Stimulated activated CD4-positive, alpha-beta T cell treated with anti-CD3 and anti-CD28 coated beads, Interleukin-12 subunit alpha, Interleukin-12 subunit beta, amount 100 ng/mL, for 48 hours (primary cell): ENCODE measurements around the gene WDSUB1.

Experiments
- DNase-seq, 3 donors: peaks; one replicate each; pipeline ENCODE4 v3.0.0-alpha.2; 2020; ENCODE audit warnings: low read depth in 2 of 3, low spot score in 1 of 3

WDSUB1 gene, protein sequence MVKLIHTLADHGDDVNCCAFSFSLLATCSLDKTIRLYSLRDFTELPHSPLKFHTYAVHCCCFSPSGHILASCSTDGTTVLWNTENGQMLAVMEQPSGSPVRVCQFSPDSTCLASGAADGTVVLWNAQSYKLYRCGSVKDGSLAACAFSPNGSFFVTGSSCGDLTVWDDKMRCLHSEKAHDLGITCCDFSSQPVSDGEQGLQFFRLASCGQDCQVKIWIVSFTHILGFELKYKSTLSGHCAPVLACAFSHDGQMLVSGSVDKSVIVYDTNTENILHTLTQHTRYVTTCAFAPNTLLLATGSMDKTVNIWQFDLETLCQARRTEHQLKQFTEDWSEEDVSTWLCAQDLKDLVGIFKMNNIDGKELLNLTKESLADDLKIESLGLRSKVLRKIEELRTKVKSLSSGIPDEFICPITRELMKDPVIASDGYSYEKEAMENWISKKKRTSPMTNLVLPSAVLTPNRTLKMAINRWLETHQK

DNA sequence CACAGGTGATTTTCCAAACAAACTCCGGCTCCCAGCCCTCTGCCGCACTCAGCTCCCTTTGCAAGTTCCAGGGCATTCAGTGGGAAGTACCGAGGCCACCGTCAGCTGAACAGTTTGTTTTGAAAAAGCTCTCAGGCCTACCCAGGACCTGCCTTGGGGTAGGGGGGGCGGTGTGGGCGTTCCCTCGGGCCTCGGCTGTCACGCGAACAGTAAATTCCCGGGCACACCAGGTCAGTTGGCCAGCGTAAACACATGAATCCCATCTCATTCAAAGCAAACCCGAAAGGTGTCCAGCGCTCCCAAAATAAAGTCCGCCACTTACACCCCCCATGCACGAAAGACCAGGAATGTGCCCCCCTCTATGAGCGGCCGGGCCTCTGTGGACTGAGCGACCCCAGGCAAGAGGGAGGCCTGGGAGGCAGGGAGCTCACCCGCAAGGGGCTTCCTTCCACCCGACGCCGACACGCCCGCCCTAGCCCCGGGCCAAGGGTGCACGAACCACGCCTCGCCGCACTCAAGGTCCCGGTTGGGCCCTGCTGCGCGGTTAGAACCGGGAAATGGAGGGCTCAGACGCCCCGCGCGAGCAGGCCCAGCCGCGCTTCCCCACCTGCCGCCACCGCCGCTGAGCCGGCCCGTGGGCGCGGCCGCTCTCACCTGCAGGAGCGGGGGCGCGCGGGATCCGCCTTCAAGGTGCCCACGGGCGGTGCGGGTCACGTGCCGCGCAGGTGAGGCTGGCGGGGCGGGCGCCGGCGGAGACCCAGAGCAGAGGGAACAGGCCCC, at the start of gene WDSUB1:
Gene WDSUB1 (minus strand): TSS at position 775 of the 780 bp plus-strand sequence. CDS start 3,634 bp downstream, outside the sequence.
- DNase-seq = peak in 2 of 3 donors; percentile 8 to 36

DNA sequence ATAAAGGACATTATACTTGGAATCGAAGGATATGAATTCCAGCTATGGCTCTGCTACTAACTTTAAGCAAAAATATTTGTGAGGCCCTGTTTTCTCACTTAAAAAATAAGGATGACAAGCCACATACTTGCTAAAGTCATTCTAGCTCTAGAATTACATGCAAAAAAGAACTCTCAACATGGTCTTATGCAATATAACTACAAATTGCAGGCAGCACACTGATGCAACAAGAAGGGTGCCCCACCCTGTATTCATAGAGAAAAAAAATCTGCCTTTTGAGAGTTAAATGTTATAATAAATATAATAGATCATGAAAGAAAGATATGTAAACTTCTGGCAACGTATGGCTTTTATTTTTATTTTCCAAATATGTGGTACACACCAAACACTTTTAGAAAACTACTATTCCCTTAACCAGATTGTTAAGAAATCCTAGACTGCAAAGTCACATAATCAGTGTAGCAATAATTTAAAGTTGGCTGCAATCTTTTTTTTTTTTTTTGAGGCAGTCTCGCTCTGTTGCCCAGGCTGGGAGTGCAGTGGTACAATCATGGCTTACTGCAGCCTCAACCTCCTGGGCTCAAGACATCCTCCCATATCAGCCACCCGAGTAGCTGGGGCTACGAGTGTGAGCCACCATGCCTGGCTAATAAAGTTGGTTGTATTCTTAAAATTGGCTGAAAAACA, 40.2 kb upstream of the WDSUB1 start:
- no peak for DNase-seq

DNA sequence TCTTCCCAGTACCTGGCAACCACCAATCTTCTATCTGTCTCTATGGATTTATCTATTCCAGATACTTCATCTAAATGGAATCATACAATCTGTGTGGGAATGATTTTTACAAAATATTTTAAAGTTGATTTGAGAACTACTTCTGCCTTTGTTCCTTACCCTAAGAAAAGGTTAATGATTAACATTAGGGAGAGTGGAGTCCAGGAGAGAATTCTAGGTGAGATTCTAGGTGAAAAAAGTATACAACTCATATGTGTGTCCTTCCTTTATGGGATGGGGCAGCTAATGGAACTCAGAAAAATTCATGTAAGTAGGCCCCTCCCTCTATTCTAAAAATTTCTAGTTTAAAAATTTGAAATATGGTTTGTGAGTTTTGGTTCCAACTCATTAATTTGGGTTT, 35.9 kb upstream of the WDSUB1 start:
- no peak for DNase-seq

DNA sequence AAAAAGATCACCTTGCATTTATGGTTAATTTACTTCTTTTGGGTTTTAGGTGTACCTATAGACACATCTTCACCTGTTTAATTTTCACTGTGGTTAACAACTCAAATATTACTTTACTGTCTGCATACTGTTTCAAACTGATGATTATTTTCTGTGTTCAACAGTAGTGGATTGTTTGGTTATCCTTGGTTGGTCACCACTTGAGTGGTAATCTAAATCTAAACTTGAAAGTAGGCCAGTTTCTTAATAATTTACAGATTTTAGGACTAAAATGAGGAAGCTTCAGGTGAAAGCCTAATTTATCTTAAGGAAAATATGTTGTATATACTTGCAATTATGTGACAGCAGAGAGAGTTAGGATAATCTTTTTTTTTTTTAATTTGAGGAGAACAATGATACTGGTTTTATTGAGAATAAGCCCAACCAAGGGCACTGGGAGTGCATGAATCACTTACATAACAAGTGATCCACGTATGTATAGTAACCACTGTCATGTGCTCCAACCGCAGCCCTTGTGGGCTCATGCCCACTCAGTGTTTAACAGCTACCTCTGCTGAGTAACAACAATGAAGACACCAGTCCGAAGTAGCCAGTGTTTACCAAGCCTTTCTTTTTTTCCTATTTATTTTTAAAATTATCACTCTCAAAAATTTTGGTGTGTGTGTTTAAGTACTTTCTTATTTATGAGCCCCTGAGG, 31.0 kb upstream of the WDSUB1 start:
- no peak for DNase-seq

DNA sequence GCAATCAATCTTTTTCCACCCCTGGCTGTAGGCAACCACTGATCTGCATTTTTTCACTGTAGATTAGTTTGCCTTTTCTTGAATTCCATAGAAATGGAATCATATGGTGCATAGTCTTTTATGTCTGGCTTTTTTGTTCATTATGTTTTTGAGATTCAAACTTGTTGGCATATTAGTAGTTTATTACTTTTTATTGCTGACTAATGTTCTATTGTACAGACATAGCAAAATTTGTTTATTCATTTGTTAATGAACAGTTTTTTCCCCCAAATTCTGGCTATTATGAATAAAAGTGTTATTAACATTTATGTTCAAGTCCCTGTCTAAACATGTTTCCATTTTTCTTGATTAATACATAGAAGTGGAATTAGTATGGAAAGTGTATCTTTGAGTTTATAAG, 21.4 kb upstream of the WDSUB1 start:
- no peak for DNase-seq

DNA sequence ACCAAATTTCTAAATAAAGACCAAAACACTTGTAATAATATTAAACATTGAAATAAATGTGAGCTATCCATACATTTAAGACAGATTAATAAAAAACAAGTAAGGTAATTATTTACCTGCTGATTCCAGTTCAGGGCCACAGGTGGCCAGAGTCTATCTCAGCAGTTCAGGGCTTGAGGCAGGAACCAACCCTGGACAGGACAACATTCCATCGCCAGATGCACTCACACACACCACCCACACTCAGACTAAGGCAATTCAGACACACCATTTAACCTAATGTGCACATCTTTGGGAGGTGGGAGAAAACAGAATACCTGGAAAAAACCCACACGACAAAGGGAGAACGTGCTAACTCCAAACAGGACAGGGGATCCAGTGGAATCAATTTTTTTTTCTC, 14.1 kb upstream of the WDSUB1 start:
- no peak for DNase-seq

DNA sequence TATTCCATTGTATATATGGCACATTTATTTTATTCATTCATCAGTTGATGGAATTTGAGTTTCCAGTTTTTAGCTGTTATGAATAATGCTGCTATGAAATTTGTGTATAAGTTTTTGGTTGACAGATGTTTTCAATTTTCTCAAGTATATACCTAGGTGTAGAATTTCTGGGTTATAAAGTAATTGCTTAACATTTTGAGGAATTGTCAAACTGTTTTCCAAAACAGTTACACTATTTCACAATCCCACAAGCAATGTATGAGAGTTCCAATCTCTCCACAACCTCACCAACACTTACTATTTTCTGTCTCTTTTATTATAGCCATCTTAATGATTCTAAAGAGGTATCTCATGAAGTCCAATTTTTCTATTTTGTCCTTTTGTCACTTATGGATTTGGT, 12.5 kb upstream of the WDSUB1 start:
- no peak for DNase-seq

DNA sequence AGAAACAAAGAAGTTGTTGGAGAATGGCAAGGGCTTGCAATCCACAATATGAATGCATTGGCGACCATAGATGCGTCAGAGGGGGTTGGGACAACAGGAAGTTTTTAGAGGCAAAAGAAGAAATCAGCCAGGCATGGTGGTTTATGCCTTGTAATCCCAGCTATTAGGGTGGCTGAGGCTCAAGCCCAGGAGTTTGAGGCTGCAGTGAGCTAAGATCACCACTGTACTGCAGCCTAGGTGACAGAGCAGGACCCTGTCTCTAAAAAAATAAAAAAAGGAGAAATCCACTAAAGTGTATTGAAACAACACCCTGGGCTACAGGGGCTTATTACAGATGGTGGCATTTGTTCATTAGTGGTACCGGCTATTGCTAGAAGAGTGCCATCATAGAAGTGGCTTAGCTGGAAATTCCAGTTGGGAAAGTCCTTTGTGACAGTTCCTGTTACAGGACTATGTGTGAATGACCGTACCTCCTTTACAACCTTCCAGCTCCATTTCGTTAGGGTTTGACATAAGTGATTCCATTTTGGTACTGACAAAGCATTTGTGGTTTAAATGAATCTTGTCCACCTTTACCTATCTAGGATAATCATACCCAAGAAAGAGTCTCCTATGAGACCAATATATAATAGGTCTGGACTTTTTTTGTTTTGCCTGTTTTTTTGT, 10.7 kb upstream of the WDSUB1 start:
- DNase-seq = no peak

DNA sequence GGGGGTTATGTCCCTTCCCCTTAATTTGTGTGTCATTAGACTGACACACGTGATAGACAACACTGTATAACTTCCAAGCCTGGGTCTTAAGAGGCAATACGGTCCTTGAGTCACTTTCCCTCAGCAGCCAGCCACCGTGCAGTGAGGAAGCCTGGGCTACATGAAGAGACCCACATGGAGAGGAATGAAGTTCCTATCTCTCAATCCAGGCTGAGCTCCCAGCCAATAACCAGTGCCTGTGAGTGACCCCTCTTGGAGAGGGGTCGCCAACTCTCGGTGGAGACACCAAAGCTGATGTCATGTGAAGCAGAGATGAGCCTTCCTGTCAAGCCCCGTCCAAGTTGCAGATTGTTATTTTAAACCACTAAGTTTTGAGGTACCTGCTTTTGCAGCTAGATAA, 5.7 kb upstream of the WDSUB1 start:
- no peak for DNase-seq

DNA sequence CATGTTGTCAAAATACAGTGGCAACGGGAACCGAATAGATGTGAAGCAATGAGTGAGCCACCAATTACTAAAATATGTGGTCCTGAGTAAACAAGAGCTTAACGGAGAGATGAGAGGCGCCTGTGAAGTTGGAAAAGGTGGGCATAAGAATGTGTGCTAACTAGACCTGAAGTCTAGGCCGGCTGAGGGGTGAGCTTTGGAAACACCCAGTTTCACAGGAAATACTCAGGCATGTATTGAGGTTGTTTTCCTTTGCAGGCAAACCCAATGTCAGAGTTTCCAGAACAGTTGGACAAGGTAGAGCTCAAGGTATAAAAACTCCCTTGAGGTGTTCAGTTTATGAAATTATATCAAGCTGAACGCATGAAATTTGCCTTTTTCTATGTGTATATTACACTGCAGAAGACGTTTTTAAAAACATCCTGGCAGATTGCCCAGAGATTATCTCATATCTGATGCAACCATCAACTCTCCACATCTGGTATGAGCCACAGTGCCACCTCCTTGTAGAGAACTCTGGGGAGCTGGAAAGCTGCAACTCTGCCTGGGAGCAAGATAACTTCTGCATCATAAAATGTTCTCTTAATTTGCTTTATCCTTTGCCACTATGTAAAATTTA, 3.9 kb upstream of the WDSUB1 start:
- DNase-seq = peak in 1 of 3 donors; percentile 3

DNA sequence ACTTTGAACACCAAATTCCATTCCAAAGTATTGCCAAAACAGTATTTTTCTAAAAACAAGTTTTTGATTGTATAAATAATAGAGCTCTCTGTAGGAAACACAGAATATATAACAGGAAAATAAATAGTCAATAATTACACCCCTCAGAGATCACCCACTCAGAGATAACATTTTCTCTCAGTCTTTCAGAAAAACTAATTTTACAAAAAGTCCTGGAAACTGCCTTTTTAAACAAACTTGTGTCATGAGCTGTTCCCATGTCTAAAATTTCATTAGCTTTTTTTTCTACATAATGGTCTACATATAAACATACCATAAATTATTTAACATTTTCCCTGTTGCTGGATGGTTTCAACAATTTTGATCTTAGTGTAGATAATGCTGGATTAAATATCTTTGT, 1.2 kb upstream of the WDSUB1 start:
- DNase-seq = no peak

DNA sequence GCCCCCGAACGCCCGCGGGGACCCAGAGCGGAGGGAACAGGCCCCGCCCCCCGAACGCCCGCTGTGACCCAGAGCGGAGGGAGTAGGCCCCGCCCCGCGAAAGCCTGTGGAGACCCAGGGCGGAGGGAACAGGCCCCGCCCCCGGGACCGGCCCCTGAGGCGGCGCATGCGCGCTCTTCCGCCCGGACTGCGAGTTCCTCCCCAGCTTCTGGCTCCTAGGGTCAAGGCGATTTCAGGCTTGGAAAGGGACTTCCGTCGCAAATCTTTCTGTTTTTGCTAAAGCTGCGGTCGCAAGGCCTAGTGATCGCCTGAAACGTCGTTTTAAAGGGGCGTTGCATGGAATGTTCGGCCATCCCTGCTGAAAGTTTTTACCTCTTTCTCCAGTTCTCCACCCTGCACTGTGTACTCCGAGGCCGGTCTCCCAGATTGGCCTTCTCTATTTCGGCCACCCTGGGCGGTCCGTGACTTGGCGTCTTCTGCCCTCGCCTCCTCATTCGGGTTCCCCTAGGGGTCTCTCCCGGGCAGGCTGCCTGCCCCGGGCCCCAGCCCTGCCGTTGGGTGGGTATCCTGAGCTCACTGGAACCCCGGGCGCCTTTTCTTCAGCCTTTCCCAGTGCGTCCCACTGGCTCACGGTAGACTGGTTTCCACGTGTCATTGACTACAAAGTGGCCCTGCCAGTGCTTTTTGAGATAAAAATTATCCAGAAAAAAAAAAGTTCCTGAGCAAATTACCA, 372 bp upstream of the WDSUB1 start:
- peak; percentile 91 to 95 (median 93) for DNase-seq

DNA sequence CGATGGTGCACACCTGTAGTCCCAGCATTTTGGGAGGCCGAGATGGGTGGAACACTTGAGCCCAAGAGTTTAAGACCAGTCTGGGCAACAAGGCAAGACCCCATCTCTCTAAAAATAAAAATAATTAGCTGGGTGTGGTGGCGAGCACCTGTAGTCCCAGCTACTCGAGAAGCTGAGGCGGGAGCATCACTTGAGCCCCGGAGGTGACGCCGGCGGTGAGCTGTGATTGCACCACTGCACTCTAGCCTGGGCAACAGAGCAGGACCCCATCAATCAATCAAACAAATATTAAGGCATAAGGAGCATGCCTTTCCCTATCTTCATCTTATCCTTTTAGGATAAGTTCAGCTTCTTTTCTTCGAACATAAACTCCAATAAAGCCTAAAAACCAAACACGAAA, 1.1 kb downstream of the WDSUB1 start:
- no peak for DNase-seq

DNA sequence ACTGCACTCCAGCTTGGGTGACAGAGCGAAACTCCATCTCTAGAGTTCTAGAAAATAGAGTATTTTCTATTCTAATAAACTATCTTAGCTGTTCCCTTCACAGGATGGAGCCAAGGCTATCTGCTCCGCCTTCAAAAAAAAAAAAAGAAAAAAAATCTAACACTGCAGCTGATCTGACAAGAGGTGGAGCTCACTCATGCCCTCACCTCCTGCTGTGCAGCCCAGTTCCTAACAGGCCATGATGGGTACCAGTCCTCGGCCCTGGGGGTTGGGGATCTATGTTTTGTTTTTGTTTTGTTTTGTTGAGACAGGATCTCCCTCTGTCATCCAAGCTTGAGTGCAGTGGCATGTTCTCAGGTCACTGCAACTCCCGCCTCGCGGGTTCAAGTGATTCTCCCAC, 3.0 kb downstream of the WDSUB1 start:
- no peak for DNase-seq

DNA sequence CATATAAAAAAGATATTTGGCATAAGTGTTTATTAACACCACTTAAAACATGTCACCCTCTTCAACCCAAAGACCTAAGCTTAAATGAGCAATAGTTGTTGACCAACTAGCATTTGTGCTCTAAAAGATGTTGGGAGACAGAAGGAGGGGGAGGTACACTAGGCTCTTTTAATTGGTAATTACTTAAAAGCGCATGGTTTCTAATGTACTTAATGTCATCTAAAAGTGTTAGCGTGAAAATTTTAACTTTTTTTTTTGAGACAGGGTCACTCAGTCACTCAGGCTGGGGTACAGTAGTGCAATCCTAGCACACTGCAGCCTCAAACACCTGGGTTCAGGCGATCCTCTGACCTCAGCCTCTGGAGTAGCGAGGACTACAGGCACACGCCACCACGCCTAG, 5.5 kb downstream of the WDSUB1 start:
- no peak for DNase-seq

DNA sequence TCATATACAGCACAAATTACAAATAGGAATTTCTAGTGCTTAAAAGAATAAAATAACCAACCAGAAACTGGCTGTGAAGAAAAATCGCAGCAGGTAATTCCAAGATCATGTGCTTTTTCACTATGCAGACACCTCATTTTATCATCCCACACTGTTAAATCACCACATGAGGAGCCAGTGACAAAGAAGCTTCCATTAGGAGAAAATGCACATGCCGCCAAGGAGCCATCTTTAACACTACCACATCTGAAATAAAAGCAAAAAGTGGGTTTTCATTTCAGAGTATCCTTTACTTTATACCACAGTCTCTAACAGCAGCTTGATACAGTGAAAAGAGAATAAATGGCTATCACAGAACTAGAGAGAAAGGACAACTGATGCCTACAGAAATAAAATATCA, 6.8 kb downstream of the WDSUB1 start:
- DNase-seq = no peak

DNA sequence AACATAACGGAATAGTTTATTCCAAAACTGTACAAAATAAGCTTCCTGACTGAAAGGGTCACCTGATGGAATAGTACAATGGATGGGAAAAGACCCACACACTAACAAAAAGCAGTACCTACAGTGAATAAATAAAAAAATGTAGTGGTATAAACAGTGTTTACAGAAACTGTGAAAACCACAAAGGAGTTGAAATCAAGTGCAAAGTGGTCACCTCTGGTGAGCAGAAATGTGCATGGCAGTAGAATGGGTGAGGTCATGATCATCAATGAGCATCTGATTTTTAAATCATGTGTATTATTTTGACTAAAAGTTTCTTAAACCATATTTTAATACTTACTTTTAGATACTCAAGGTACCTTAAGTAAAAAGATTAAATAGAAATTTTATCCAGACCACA, 11.4 kb downstream of the WDSUB1 start:
- no peak for DNase-seq

DNA sequence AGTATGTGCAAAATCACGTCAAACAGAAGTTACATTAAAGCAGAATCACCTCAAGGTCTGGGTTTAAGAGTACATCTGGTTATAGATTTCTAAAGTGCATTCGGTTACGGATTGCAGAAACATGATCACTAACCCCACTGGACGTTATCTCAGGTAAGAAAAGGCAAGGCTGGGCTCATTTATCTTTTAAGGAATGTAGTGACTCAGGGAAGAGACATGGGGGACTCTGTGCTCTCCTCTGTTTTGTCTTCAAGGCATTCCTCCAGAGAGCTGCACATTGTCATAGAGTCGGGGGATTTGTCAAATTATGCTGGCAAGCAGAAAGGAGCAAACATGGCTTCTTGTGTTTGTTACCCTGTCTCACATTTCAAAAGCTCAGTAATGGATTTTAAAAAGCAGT, 14.3 kb downstream of the WDSUB1 start:
- no peak for DNase-seq

DNA sequence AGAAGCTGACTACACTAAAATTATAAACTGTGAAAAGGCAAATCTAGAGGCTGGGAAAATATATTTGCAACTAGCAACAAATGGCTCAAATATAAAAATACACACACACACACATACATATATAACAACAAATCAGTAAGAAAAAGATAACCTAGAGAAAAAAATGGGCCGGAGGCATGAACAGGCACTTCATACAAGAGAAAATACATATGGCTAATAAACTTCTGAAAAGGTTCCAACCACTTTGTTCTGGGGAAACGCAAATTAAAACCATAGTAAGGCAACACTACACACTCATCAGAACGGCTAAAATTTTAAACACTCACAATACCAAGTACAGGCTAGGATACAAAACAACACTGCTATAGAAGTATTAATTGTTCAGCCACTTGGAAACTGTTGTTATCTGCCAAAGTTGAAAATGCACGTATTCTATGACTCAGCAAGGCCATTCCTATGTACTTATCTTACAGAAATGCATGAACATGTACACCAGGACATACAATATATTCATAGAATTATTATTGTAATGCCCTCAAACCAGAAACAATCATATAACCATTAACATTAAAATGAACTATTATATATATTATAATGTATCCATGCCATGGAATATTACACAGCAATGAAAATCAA, 15.6 kb downstream of the WDSUB1 start:
- DNase-seq = no peak
